Mucosa of rectum (tissue), 2 donors: Measurements from ENCODE around the gene C10orf95.

Source experiments
- H3K27ac ChIP-seq, 2 donors: one replicate each; pipeline ENCODE4 v1.7.0; 2013; ENCODE audit warnings: inconsistent platforms in 2 of 2, low read depth in 2 of 2, low read length in 2 of 2
- H3K27me3 ChIP-seq, 2 donors: one replicate each; pipeline ENCODE4 v1.7.0; 2013; ENCODE audit warnings: low read length in 2 of 2; ENCODE audit not compliant: control insufficient read depth in 2 of 2, insufficient read depth in 2 of 2
- H3K36me3 ChIP-seq, 2 donors: one replicate each; pipeline ENCODE4 v1.7.0; 2013; ENCODE audit warnings: low read length in 2 of 2; ENCODE audit not compliant: control insufficient read depth in 2 of 2, insufficient read depth in 2 of 2
- H3K4me1 ChIP-seq, 2 donors: one replicate each; pipeline ENCODE4 v1.7.0; 2013; ENCODE audit warnings: low read length in 2 of 2, mild to moderate bottlenecking in 1 of 2; ENCODE audit not compliant: control insufficient read depth in 2 of 2, insufficient read depth in 2 of 2
- H3K4me3 ChIP-seq, 2 donors: one replicate each; pipeline ENCODE4 v1.7.0; 2013; ENCODE audit warnings: low read length in 2 of 2
- H3K9ac ChIP-seq, 2 donors: one replicate each; pipeline ENCODE4 v1.7.0; 2013; ENCODE audit warnings: low read length in 2 of 2, low read depth in 1 of 2, mild to moderate bottlenecking in 1 of 2
- H3K9me3 ChIP-seq, 2 donors: one replicate each; pipeline ENCODE4 v1.7.0; 2013; ENCODE audit warnings: low read length in 2 of 2; ENCODE audit not compliant: control insufficient read depth in 2 of 2
- donor health status: healthy.
- donor health status: Normal muscosa, but diverticular disease.

The C10orf95 gene

GRCh38 chr10:102402512-102402896, 48.8 kb downstream of the C10orf95 start:
- H3K4me3 ChIP-seq: no peak overlapping the region
- H3K4me1 ChIP-seq: peaks cover 8 to 11% of the 10 kb centered on the region in 2 donors
- H3K27ac ChIP-seq: no peak overlapping the region
- H3K27me3 ChIP-seq: peaks cover 2 to 4% of the 10 kb centered on the region in 2 donors
- H3K36me3 ChIP-seq: peaks cover 6 to 22% of the 10 kb centered on the region in 2 donors
- no peak overlapping the region for H3K9ac ChIP-seq
- H3K9me3 ChIP-seq: no peaks in the 10 kb centered on the region

- H3K9me3 ChIP-seq: no peaks in the 10 kb centered on the region
- H3K36me3 ChIP-seq: peaks cover 6 to 22% of the 10 kb centered on the region in 2 donors
- no peak overlapping the region for H3K27ac ChIP-seq
- H3K9ac ChIP-seq: no peak overlapping the region
- no peak overlapping the region for H3K4me3 ChIP-seq
- H3K4me1 ChIP-seq: peaks cover 8 to 13% of the 10 kb centered on the region in 2 donors
- no peaks in the 10 kb centered on the region for H3K27me3 ChIP-seq
Observed at GRCh38 chr10:102401735-102402511, 49.4 kb downstream of the C10orf95 start.

GRCh38 chr10:102401342-102401654, 50.0 kb downstream of the C10orf95 start:
- Histone ChIP-seq H3K4me1 (peaks cover 14 to 19% of the 10 kb centered on the region in 2 donors), H3K9me3 (no peaks in the 10 kb centered on the region), H3K27me3 (no peaks in the 10 kb centered on the region), H3K36me3 (peaks cover 6 to 25% of the 10 kb centered on the region in 2 donors), H3K27ac (no peak overlapping the region), H3K4me3 (no peak overlapping the region), H3K9ac (no peak overlapping the region)

- Histone ChIP-seq H3K36me3 (peaks cover 6 to 25% of the 10 kb centered on the region in 2 donors), H3K4me1 (peaks cover 19 to 24% of the 10 kb centered on the region in 2 donors), H3K9ac (no peak overlapping the region), H3K27me3 (no peaks in the 10 kb centered on the region), H3K27ac (peak overlapping the region in 1 of 2 donors; percentile 81), H3K4me3 (no peak overlapping the region), H3K9me3 (no peaks in the 10 kb centered on the region)
Observed at GRCh38 chr10:102400598-102401341, 50.6 kb downstream of the C10orf95 start.

GRCh38 chr10:102400076-102400475, 51.3 kb downstream of the C10orf95 start:
- peaks cover 22 to 24% of the 10 kb centered on the region in 2 donors for H3K4me1 ChIP-seq
- H3K27ac ChIP-seq: peak overlapping the region in 1 of 2 donors; percentile 81
- H3K27me3 ChIP-seq: no peaks in the 10 kb centered on the region
- H3K9me3 ChIP-seq: no peaks in the 10 kb centered on the region
- H3K4me3 ChIP-seq: peak overlapping the region in 1 of 2 donors; percentile 54
- H3K36me3 ChIP-seq: peaks cover 6 to 25% of the 10 kb centered on the region in 2 donors
- H3K9ac ChIP-seq: peak overlapping the region in 1 of 2 donors; percentile 14
